NOMO-1 (cell line): Measurements from ENCODE around the gene RPL22.

Experiments used
- DNase-seq, 2 experiments: peaks; one replicate each; lab custom pipeline; 2025; ENCODE audit not compliant: unreplicated experiment in 2 of 2; lab: John Stamatoyannopoulos, UW

The RPL22 gene

DNA sequence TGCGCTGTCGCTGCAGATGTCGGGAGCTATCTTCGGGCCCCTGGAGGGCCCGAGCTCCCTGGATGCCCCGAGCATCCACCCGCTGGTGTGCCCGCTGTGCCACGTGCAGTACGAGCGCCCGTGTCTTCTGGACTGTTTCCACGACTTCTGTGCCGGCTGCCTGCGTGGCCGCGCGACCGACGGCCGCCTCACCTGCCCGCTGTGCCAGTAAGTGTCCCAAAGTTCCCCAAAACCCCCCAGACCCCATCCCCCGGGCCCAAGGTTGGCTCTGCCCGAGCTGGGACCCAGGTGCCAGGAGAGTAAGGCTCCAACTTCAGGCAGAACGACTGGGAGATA lies 7.1 kb upstream of the RPL22 start:
- DNase-seq: no peak

DNA sequence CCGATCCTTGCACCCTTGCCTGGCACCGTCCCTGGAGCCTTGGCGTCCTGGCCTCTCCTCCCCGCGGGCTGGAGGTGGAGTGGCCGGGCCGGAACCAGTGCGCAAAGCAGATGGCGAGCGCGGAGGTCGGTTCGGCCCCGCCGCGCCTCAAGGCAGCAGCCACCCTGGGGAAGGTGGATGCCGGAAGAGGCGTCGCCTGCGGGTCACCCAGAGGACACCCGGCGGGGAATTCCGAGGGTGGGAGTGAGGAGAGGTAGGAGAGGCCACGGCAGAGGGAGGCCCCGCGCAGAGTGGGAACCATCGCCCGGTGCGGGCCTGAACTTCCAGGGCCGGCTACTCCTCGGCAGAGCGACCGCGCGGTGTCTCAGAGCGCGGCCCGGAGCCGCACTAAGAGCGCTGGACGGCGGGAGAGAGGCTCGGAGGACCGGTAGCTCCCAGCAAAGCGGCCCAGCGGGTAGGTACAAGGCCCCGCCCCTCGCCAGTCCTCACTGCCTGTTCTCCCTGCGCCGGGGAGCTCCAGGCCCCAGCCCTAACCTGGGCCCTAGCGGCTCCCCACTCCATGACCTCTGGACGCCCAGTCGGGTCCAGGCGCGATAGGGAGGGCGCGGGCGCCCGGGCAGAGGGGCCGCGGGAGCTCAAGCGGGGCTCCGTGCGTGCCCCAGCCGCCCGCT lies 6.6 kb upstream of the RPL22 start, which contains the start of gene RNF207:
RNF207 (plus strand) TSS at position 271 of the 671 bp plus-strand sequence. CDS start 417 bp downstream, outside the sequence.
- DNase-seq: no peak

DNA sequence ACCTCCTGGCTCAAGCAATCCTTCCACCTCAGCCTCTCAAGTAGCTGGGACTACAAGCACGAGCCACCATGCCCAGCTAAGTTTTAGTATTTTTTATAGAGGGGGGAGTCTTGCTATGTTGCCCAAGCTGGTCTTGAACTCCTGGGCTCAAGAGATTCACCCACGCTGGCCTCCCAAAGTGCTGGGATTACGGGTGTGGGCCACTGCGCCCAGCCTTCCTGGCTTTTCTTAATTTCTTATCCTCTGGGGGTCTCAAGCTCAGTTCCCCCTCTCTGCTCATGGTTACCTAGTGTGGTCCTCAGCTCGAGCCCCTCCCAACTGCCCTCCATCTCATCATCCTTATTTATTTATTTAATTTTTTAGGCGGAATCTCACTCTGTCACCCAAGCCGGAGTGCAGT lies 2.9 kb upstream of the RPL22 start:
- DNase-seq: no peak

DNA sequence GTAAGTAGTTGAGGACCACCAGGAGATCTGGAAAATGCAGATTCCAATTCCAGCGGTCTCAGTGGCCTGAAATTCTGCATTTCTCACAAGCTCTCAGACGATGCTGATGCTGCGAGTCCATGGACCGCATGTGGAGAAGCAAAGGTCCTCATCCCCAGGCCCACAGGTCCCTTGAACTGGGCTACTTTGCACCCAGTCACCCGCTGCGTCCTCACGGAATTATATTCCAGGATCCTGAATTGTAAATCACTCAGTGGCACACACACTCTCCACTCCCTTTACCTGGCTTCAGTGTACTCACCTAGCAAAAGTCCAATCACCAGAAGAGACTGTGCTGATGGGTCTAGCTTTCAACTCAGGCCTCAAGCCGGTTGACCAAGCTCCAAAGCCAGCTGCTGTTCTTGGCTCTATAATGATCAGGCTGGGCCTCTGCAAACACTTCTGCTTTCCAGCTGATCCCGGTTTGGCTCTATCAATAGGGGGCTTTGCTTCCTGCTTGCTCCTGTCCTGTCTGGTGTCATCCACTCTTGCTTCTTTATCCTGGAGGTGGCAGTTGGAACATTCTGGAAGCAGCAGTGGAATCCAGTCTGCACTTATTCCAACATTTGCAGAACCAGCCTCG lies 904 bp upstream of the RPL22 start:
- DNase-seq: no peak

DNA sequence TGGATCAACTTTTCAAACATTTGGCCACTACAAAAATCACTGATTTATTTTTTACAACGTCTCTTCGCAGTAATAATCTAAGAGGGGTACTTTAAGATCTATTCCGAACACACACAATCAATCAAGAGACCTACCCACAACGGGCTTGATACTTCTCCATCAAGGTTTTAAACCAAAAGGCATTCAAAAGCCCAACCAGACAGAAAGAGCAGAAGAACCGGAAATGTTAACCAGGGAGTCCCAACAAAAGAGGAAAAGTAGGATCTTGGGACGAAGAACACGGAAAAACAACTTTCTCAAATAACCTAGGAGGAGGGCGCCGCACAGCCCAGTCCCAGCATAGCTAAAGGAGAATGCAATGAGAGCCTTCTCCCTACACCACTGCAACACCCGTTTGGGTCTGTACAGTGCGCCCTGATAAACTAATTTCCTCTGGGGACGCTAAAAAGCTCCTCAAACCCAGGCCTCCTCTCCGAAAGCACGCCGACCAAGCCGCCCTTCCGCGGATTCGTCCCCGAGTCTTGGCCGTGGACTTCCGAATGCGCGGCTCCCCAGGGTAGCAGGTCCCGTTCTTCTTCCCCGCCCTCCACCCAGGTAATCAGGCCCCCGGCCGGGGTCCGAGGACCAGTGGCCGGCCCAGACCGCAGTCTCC lies 623 bp downstream of the RPL22 start:
- DNase-seq: no peak

DNA sequence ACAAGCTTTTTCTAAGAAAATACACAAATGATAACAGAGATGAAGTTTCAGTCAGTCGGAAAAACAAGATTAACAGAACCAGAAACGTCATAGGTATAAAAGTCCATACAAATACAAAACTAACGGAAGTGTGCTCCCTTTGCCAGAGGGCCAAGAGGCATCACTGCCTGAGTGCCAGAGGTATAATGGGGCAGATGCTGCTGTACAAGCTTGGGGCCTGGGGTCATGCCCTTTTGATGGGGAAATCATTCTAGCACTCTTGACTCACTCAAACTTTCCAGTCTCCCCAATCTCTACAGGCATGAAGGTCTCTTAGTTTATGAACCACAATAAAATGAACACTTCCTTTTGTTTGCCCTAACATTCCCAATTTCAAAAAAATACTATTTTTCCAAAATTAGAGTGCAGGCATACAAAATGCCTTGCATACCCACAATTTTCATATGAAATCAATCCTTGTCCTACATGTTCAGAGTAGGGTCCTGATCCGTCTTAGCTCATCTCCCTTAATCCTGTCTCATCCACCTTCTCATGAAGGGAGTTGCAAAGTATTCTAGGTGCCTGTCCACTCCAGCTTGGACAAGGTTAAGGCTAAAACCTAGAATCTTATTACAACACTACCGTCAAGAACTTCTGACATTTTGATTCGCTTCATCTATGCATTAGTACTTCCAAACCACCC lies 1.5 kb downstream of the RPL22 start:
- no peak for DNase-seq

DNA sequence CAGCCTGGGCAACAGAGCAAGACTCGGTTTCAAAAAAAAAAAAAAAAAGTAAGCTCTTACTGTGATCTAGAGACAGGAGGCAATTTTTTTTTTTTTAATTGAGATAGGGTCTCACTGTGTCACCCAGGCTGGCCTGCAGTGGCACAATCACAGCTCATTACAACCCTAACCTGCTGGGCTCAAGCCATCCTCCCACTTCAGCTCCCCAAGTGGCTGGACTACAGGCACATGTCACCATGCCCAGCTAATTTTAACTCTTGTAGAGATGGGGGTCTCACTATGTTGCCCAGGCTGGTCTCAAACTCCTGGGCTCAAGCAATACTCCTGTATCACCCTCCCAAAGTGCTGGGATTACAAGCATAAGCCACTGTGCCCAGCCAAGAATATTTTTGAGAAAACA lies 7.4 kb downstream of the RPL22 start:
- DNase-seq: no peak

DNA sequence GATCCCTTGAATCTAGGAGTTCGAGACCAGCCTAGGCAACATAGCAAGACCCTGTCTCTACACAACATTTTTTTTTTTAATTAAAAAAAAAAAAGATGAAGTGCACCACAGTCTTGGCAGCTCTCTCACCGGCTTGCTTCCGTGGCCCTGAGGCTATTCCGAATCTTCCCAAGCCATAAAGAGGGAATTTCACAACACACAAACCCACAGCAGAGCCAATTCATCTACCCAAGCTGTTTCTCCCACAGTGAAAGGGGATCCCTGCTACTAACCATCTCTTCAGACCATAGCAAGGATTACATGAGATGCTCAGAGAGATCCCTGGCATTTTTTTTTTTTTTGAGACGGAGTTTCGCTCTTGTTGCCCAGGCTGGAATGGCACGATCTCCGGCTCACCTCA lies 10.9 kb downstream of the RPL22 start:
- no peak for DNase-seq

DNA sequence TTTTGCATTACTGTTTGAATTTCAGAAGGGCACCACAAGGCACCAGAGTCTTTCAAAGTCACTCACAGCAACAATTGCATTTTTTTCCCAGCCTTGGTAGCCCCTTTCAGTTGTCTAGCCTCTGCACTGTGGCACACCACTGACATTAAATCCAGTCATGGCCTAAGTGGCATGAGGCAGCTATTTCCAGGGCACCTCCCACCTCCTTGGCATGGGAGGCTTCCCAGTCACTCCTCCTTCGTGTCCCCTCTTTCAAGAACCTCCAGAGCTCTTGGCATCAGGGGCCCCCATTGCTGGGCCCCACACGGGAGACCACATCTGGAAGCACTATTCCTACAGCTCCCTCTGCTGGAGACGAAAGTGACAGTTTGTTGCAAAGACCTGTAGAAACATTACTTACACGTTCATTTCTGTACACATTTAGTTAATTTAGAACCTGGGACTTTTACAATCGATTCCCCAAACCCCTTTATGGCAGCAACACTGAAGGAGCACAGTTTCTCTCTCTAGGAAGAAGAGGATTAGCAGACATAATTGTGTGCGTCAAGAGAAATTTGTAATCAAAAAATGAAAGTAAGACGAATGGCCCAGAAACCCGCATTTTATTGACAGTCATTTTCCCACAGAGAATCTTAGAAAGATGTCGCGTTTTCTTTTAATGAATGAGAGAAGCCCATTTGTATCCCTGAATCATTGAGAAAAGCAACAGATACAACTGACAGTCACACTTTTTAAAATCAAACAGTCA lies 13.6 kb downstream of the RPL22 start:
- no peak for DNase-seq

DNA sequence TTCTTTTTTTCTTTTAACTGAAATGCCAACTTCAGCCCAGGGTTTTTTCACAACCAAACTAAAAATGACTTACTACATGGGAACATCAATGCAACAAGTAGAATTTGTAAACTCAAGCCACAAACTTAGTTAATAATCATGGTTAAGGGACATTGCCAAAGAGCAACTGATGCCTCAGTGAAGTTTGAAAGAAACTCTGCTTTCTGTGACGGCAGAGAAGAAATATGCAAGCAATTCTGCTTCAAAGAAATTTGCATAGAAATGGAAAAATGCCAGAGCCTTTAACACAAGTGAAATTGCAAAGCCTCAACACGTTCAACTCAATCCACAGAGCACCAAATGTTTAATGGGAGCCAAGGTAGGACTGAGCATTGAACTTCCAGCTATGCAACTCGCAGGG lies 14.2 kb downstream of the RPL22 start:
- DNase-seq: no peak

DNA sequence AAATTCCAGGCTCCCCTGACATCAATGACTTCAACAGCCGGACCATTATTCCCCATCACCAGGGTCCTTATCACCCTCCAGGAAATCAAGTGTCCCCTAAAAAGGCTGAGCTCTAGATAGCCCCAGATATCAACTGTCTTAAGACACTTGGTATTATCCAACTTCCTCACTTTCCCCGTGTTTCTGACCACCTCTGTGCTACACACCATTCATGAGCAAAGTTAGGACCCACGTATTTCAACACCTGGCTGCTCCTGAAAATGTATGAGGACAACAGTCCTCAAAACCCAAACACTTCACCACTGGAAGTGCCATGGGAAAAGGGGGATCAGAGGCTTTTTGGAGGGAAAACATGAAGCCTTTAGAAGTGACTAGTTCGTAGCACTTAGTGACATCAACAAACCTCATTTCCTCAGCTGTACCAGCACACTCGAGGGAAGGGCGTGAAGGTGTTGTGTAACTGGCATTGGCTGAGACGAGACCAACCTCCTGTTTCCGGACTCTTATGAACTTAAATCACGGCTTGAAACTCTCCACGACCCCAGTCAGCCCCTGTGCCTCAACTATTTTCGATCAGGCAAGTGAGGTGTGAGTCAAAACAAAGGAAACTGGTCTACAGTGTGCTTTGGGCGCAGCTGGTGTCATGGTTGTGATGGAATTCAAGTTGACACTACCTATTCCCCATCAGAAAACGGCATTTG lies 15.2 kb downstream of the RPL22 start:
- no peak for DNase-seq

DNA sequence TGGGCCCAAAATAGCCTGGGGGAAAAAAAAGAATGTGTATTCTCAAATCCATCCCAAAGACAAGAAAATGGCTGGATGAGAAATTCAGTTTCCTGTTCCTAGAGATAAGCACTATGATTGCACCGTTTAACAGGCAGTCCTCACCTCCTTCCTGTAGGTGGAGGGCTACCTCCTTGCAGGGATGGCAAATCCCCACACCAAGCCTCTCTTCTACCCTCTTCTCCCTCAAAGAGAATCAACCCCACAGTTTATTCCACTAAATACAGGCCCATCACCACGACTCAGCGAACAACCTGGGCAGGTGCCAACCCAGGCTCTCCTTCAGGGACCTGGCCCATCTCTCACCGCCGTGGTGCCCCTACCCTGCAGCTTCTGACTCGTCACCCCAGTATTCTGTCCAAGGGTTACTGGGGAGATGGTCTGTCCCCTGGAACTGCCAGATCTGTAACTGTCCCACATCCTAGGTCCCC lies 15.8 kb downstream of the RPL22 start:
- DNase-seq: no peak

DNA sequence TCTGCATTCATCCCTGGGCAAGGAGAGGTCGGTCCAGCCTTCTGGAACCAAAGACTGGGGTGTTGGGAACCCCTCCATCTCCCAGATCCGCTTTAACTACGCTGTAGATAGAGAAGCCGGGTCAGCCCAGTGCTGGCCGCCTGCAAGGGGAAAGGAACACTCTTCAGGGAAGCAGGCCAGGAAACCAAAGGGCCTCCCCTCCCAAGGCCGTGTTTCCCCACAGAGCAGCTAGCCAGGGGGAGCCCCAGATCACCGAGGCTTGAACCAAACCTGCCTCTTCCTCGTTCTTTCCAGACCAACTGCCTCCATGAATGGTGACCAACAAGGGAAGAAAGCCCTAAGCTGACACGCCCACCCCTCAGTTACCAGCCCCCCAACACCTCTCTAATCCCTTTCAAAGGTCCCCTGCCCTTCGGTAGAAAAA lies 18.0 kb downstream of the RPL22 start:
- no peak for DNase-seq

DNA sequence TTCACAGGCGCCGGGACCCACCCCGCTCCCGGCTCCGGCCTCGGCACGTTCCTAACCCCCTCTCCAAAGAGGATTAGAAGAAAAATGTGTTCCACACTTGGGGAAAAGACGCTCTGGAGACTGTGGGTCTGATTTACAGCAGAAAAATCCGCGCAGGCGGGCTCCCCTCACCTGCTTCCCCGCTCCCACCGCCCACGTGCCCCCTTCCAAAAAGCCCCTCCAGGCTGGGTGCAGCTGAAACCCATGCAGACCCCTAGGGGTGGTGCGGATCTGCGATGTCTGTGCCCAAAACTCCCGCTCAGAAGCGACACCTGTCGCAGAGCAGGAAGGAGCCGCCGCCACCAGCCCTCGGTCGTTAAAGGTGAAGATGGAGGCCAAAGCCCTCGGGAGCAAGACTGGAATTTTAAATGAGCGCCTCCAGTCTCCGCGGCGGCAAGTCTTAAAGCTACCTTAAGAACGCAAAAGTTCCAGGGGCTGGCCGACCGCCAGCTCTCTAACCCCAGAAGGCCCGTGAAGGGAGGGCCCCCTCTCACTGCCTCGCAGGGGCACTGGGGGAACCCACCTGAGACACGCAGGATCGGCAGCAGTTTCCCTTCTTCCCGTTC lies 18.6 kb downstream of the RPL22 start:
- DNase-seq: no peak

DNA sequence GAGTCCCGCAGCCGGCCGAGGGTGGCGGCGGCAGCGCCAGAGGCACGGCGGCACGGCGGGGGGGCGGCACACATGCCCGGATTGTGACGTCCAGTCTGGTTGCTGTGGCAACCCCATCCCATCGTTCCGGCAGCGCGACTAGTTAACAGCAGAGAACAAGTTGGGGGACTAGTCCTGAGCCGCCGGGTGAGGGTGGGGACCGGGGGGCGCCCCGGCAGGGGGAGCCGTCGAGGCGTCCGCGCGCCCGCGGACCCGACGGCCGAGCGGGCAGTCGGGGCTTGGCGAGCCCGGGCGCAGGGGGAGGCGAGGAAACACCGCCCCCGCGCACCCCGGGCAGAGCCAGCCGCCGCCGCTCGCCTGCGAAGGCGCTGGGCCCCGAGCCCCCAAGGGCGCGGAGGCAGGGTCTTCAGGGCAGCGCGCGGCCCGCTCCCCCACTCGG lies 19.1 kb downstream of the RPL22 start, which contains the start of gene CHD5:
CHD5 (minus strand) TSS at position 54 of the 439 bp plus-strand sequence. CDS start 298 bp downstream, outside the sequence.
- DNase-seq: no peak

DNA sequence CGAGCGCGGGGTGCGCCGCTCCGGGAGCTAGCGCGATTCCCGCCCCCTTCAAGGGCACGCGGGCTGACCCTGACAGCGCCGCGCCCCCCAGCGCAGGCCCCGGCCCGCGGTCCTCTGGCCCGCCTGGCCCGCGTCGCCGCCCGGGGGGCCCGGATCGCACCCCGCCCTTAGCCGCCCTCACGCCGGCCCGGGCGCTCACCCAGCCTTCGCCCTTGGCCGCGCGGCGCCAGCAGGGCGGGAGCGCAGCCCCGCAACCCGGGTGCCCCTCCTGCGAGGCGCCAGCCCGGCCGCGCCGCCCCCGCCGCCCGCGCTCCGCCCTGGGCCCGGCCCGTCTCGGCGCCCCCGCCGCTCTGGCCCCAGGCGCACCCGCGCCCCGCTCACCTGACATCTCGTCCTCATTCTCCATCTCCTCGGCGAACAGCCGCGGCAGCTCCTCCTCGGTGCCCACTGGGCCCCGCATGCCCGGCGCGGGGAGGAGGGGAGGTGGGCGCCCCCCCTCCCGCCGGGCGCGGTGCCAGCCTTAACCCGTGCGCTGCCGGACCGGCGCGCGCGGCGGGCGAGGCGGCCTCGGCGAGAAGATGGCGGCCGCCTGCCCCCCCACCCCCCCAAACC lies 19.7 kb downstream of the RPL22 start:
- no peak for DNase-seq

DNA sequence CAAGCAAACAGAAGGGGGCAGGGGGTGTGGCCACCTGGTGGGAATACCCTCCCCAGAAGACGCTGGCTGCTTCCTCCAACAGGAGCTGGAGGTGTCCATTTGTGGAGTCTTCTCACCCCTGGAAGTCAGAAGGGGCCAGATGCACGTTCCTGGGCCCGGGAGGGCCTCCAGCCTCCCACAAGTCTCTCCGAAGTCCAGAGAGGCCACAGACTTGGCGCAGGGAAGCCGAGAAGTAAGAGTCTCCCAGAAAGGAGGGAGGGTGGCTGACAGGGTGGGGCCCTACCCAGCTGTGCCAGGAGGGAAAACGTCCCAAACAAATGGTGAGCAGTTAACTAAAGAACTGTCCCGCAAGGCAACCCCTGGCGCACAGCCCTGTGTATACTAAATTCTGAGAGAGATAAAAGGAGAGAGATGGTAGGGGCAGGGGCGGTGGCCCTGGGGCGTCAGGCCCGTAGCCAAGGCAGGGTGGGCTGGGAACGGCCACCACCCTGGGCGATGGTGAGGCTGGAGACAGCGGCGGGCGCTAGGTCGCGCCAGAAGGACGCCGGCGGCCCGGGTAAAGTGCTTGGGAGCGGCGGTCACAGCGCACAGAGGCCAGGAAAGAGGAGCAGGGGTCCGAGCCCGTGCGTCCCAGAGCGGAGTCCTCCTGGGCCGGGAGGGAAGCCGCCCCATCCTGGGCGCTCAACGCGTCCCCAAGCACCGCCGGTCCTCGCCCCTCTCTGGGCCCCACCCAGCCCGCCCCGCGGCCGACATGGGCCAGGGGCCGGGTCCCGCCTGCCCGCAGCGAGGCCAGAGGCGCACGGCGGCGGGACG lies 20.4 kb downstream of the RPL22 start:
- DNase-seq: no peak

DNA sequence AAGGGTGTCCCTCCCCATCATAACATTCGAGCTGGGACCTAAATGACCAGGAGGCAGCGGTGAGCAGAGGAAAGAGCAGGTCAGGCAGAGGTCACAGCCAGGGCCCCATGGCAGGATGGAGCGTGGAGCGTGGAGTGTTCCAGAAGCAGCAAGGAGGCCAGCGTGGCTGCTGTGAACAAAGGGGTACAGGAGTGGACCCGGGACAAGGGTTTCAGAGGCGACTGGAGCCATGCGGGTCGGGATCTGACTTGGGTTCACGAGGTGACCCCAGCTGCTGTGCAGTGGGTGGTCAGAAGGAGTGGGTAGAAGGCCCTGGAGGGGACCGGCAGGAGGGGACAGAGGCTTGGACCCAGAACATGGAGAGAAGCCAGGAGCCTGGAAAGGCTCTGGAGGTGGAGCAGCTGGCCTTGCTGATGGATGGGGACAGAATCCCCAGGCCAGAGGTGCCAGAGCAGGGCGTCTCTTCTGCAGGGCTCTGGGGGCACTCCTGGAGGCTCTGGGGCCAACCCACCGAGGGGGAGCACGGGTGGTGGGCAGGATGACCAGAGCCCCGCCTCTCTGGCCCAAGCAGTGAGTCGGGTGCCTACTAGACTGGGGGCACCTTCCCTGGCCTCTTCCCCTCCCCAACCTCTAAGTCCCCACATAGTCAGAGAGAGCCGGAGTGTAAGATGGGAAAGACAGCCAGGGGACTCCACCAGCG lies 21.6 kb downstream of the RPL22 start:
- DNase-seq: no peak
